Gastroesophageal sphincter (tissue), 4 donors: Measurements from ENCODE around the gene IL1RAPL2. TPM values are rescaled to one million over a fixed set of nuclear protein-coding genes. Genes with fewer than 3 reads are reported as not detected.
A peak's percentile ranks its signal among the peaks of the same experiment; 100 is the strongest.

Source experiments
- ATAC-seq: fragments of 150-250 bp; one replicate; pipeline ENCODE4 v1.9.1; 2016; ENCODE audit warnings: mild to moderate bottlenecking, moderate library complexity
- H3K27ac ChIP-seq, 4 donors: fragments of 200-600 bp; sonication (generic) in 3 of 4; 1 replicate in 3 of 4; 2 replicates in 1 of 4; pipeline ENCODE4 v1.5.1; 2016 to 2019
- H3K27me3 ChIP-seq: fragments of 200-600 bp; sonication (generic); one replicate; pipeline ENCODE4 v1.5.1; 2019
- H3K36me3 ChIP-seq, 2 donors: fragments of 200-600 bp; sonication (generic); one replicate each; pipeline ENCODE4 v1.5.1; 2019; ENCODE audit warnings: control low read depth in 1 of 2
- H3K4me1 ChIP-seq, 3 donors: fragments of 200-600 bp; sonication (generic); 1 replicate in 2 of 3; 2 replicates in 1 of 3; pipeline ENCODE4 v1.5.1; 2016 to 2019; ENCODE audit warnings: control low read depth in 2 of 3
- H3K4me3 ChIP-seq, 2 donors: fragments of 200-600 bp; sonication (generic); one replicate each; pipeline ENCODE4 v1.5.1; 2019; ENCODE audit warnings: mild to moderate bottlenecking in 1 of 2, moderate library complexity in 1 of 2
- H3K9me3 ChIP-seq, 3 donors: fragments of 200-600 bp; sonication (generic); one replicate each; pipeline ENCODE4 v1.5.1; 2017 to 2019; ENCODE audit warnings: control low read depth in 2 of 3
- EP300 ChIP-seq: sonication (generic); formaldehyde crosslinking; IDR thresholded peaks from one replicate; pipeline ENCODE4 v1.6.1; 2017; ENCODE audit warnings: antibody characterized with exemption, mild to moderate bottlenecking
- POLR2A ChIP-seq, 2 donors: fragments of 450-650 bp; IDR thresholded peaks; one replicate each; pipeline ENCODE4 v1.6.1; 2017; ENCODE audit warnings: antibody characterized with exemption in 2 of 2, mild to moderate bottlenecking in 2 of 2, moderate library complexity in 1 of 2
- POLR2AphosphoS5 ChIP-seq: sonication (generic); formaldehyde crosslinking; IDR thresholded peaks from one replicate; pipeline ENCODE4 v1.6.1; 2017; ENCODE audit warnings: antibody characterized with exemption
- WGBS, 2 donors: methylation state at CpG; one replicate each; pipeline ENCODE4 v1.1.5; 2018; ENCODE audit warnings: low coverage in 1 of 2; 5-methylcytosine and 5-hydroxymethylcytosine counted together
- total RNA-seq, 4 donors: library from RNA; depleted of rRNA; stranded (reverse); fragments of >200 nt; gene quantifications; one replicate each; pipeline ENCODE4 v1.1.0, GENCODE V29; 2016
- TF ChIP-seq, protein P1 (sequence below), 4 experiments: fragments of 200-600 bp in 2 of 4; fragments of 450-650 bp in 2 of 4; sonication (generic) in 1 of 4; IDR thresholded peaks; one replicate each; pipeline ENCODE4 v1.5.1; 2017 to 2019; ENCODE audit warnings: antibody characterized with exemption in 4 of 4, mild to moderate bottlenecking in 2 of 4, moderate library complexity in 2 of 4

Gene IL1RAPL2
- total RNA-seq, 4 donors from 2014 or later: 0.54 TPM; not detected in 2

DNA sequence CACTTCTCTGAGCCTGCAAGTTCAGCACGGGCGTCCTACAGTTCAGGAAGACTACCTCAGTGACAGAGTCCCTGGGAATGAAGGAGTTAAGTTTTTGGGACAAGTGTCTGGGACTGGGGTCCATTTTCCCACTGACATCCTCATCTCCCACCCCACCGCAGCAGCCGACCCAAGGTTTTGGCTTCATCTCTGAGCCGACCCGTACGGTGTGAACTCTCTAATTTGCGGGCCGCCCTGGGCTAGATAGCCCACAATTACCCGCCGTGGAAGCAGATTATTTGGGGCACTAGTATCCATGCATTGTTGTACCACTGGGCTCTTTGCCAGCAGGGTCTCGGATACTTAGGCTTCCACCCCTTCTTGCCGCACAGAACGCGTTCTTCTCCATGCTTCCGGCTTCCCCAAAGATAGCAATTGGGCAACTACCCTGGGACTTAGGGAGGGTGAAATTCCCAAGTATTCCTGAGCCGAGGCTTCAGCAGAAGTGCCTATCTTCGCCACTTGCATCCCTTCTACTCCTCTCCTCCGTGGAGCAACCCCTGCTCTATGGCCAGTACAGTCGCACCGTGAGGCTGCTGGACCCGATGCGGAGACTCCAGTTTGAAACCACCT, 2.4 kb downstream of the IL1RAPL2 start:
- Histone ChIP-seq H3K4me1 (peaks cover 0 to 5% (median 0%) of the 10 kb centered on the region in 3 donors), H3K36me3 (no peaks in the 10 kb centered on the region), H3K27ac (no peak overlapping the region), H3K27me3 (peaks cover 45% of the 10 kb centered on the region), H3K4me3 (peak overlapping the region in 1 of 2 donors; percentile 36), H3K9me3 (no peaks in the 10 kb centered on the region)
- no peak for ATAC-seq
- WGBS, 2 donors: 10 to 71% methylated on average over 2 of the region's 23 CpGs
- no peak for TF ChIP-seq POLR2AphosphoS5
- no peak for TF ChIP-seq EP300
- TF ChIP-seq, protein P1, sequence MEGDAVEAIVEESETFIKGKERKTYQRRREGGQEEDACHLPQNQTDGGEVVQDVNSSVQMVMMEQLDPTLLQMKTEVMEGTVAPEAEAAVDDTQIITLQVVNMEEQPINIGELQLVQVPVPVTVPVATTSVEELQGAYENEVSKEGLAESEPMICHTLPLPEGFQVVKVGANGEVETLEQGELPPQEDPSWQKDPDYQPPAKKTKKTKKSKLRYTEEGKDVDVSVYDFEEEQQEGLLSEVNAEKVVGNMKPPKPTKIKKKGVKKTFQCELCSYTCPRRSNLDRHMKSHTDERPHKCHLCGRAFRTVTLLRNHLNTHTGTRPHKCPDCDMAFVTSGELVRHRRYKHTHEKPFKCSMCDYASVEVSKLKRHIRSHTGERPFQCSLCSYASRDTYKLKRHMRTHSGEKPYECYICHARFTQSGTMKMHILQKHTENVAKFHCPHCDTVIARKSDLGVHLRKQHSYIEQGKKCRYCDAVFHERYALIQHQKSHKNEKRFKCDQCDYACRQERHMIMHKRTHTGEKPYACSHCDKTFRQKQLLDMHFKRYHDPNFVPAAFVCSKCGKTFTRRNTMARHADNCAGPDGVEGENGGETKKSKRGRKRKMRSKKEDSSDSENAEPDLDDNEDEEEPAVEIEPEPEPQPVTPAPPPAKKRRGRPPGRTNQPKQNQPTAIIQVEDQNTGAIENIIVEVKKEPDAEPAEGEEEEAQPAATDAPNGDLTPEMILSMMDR (IDR thresholded peaks at IDR 0.05): no peak
- TF ChIP-seq POLR2A (IDR thresholded peaks at IDR 0.05): no peak

DNA sequence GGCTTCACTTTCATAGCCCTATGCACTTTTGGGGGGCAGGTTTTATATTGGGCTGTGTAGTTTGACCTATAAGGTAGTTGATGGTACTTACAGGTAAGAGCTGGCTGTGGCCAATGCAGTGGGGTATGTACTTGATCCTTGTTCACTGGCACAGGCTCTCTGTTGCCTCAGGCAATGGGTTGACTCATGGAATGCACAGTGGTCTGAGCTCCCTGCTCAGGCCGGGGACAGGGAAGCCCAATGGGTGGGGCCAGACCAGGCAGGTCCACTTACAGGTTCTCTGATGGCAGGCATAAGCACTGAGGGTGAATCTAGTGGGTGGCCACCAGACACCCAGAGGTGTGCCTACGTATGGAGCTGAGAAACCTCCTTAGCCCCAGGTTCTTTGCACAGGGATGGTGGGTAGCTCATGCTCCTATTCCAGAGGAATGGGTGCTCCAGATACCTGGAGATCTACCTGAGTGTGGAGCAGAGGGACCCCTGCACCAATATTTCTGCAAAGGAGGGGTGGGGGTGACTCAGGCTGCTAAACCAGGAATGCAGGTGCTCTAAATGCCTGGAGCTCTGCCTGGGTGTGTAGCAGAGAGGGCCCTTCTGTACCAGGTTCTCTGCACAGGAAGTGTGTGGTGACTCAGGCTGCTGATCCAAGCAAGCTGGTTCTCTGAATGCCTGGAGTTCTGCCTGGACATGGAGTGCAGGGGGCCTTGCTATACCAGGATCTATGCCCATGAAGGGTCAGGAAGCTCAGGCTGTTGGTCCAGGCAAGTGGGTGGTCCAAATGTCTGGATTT, 52.3 kb downstream of the IL1RAPL2 start:
- no CpG with 5 or more reads among the region's 2 CpGs for WGBS, 2 donors
- Histone ChIP-seq H3K27ac (no peak overlapping the region), H3K9me3 (no peaks in the 10 kb centered on the region), H3K4me3 (no peak overlapping the region), H3K4me1 (no peaks in the 10 kb centered on the region), H3K27me3 (no peaks in the 10 kb centered on the region), H3K36me3 (no peaks in the 10 kb centered on the region)
- TF ChIP-seq POLR2A (IDR thresholded peaks at IDR 0.05) (no peak), POLR2AphosphoS5 (no peak), EP300 (no peak)
- TF ChIP-seq, protein P1 (IDR thresholded peaks at IDR 0.05): no peak
- ATAC-seq: no peak

DNA sequence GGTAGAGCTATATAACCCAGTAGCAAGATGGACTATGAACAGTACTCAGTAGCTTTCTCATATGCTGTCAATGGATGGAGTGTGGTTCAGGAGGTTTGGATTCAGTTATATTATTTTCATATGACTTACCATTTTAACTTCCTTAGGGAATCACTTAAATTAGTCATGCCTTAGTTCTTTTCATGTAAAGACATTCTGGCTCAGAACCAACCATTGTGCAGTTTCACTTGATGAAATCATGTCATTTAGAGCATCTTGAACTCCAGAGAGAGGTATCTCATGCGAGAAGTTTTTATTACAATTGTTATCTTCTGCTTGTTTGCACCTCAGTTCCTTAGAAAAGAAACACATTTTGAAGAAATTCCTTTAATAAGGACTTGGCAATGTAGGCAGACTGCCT, 55.8 kb downstream of the IL1RAPL2 start:
- TF ChIP-seq, protein P1 (IDR thresholded peaks at IDR 0.05): no peak
- no peak for TF ChIP-seq POLR2A (IDR thresholded peaks at IDR 0.05)
- Histone ChIP-seq H3K27me3 (no peaks in the 10 kb centered on the region), H3K9me3 (no peaks in the 10 kb centered on the region), H3K36me3 (no peaks in the 10 kb centered on the region), H3K27ac (no peak overlapping the region), H3K4me3 (no peak overlapping the region), H3K4me1 (no peaks in the 10 kb centered on the region)
- ATAC-seq: no peak
- 29 to 83% methylated on average over 1 of the region's 1 CpG for WGBS, 2 donors

DNA sequence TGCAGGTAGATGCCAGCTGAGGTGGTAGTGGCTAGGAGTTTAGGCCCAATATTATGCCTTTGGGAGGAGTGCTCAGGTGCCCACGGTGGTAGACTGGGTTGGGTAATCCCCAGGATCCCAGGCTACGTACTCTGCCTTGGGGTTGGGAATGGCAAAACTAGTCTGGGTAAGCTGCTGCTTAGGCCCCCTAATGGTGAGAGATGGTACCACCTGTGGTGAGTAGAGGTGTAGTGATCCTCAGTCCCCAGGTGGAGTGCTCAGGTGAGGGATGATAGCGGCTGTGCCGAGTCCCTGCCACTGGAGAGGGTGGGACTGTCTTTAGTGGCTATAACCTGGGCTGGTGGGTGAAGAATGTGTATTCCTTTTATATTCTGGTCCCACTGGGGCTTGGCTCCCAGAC, 75.2 kb downstream of the IL1RAPL2 start:
- no peaks in the 10 kb centered on the region for H3K9me3 ChIP-seq
- ATAC-seq: peak; percentile 10
- no peaks in the 10 kb centered on the region for H3K27me3 ChIP-seq
- no CpG with 5 or more reads among the region's 4 CpGs for WGBS, 2 donors
- TF ChIP-seq POLR2AphosphoS5: no peak
- no peak overlapping the region for H3K27ac ChIP-seq
- no peaks in the 10 kb centered on the region for H3K4me1 ChIP-seq
- no peak overlapping the region for H3K4me3 ChIP-seq
- H3K36me3 ChIP-seq: no peaks in the 10 kb centered on the region

DNA sequence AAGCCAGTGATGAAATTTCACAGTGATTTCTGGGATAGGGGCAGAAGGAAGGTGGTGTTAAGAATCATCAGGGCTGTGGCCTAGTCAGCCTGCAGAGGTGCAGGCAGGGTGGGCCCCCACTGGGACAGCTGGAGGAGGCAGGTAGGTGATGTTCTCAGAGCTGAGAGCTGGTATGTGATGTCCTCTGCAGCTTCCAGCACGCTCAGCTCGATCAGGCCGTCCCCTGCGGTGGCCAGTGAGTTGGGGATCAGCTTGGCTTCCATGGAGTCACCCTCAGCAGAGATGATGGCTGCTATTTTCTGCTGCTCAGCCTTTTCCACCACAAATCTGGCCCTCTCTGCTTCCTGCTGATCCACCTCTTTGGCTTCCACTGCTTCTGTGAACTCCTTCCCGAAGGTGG, 81.1 kb downstream of the IL1RAPL2 start:
- no peaks in the 10 kb centered on the region for H3K27me3 ChIP-seq
- H3K9me3 ChIP-seq: no peaks in the 10 kb centered on the region
- no peaks in the 10 kb centered on the region for H3K4me1 ChIP-seq
- no CpG with 5 or more reads among the region's 5 CpGs for WGBS, 2 donors
- H3K4me3 ChIP-seq: no peak overlapping the region
- H3K36me3 ChIP-seq: no peaks in the 10 kb centered on the region
- ATAC-seq: no peak
- TF ChIP-seq, protein P1 (IDR thresholded peaks at IDR 0.05): no peak
- no peak for TF ChIP-seq POLR2AphosphoS5
- no peak for TF ChIP-seq POLR2A (IDR thresholded peaks at IDR 0.05)
- TF ChIP-seq EP300: no peak
- H3K27ac ChIP-seq: no peak overlapping the region
